Sigmoid colon (tissue), 7 donors: ENCODE results near the gene DDO. TPM values are rescaled to one million over a fixed set of nuclear protein-coding genes. Genes with fewer than 3 reads are reported as not detected.

Experiments used
- DNase-seq: peaks from one replicate; pipeline ENCODE4 v3.0.0-alpha.2; 2019
- H3K27ac ChIP-seq, 4 donors: fragments of 200-600 bp; sonication (generic); one replicate each; pipeline ENCODE4 v1.5.1; 2016 to 2019; ENCODE audit warnings: mild to moderate bottlenecking in 1 of 4
- H3K27me3 ChIP-seq, 3 donors: fragments of 200-600 bp; sonication (generic); one replicate each; pipeline ENCODE4 v1.5.1; 2019; ENCODE audit warnings: mild to moderate bottlenecking in 1 of 3
- H3K36me3 ChIP-seq, 4 donors: fragments of 200-600 bp; sonication (generic); one replicate each; pipeline ENCODE4 v1.5.1; 2016 to 2019
- H3K4me1 ChIP-seq, 4 donors: fragments of 200-600 bp; sonication (generic); one replicate each; pipeline ENCODE4 v1.5.1; 2017 to 2019
- H3K4me3 ChIP-seq, 4 donors: fragments of 200-600 bp; sonication (generic); one replicate each; pipeline ENCODE4 v1.5.1; 2017 to 2019; ENCODE audit warnings: mild to moderate bottlenecking in 2 of 4, moderate library complexity in 1 of 4
- H3K9me3 ChIP-seq, 4 donors: fragments of 200-600 bp in 3 of 4; sonication (generic) in 3 of 4; one replicate each; pipeline versions ENCODE4 v1.5.1 to v1.6.1; 2013 to 2019
- EP300 ChIP-seq, 4 donors: sonication (generic); formaldehyde crosslinking; IDR thresholded peaks; one replicate each; pipeline ENCODE4 v1.6.1; 2017; ENCODE audit warnings: antibody characterized with exemption in 4 of 4
- POLR2A ChIP-seq, 2 donors: fragments of 450-650 bp; IDR thresholded peaks; one replicate each; pipeline ENCODE4 v1.6.1; 2016; ENCODE audit warnings: antibody characterized with exemption in 2 of 2, mild to moderate bottlenecking in 2 of 2, moderate library complexity in 2 of 2
- POLR2AphosphoS5 ChIP-seq, 4 donors: sonication (generic); formaldehyde crosslinking; IDR thresholded peaks; one replicate each; pipeline ENCODE4 v1.6.1; 2017; ENCODE audit warnings: antibody characterized with exemption in 4 of 4
- WGBS, 2 donors: extraction: QIAGEN DNeasy Blood & Tissue Kit; methylation state at CpG; one replicate each; pipeline ENCODE4 v1.1.7; 2013; 5-methylcytosine and 5-hydroxymethylcytosine counted together
- intact Hi-C: fragments of 100-400 bp; cut with DNase I; formaldehyde crosslinking; loops from one replicate; pipeline ENCODE4 v1.15.1; 2023
- polyA plus RNA-seq, 3 donors: library from polyadenylated mRNA; stranded (reverse); fragments of 200-250 nt; gene quantifications; one replicate each; pipeline ENCODE4 v1.2.3, GENCODE V29; 2013
- total RNA-seq, 4 donors: library from RNA; depleted of rRNA; stranded (reverse); fragments of >200 nt; gene quantifications; one replicate each; pipeline ENCODE4 v1.1.0, GENCODE V29; 2016
- TF ChIP-seq, protein P1 (sequence below), 4 experiments: fragments of 450-650 bp in 3 of 4; fragments of 200-600 bp in 1 of 4; IDR thresholded peaks; one replicate each; pipeline ENCODE4 v1.5.1; 2016 to 2019; ENCODE audit warnings: antibody characterized with exemption in 4 of 4, mild to moderate bottlenecking in 3 of 4, moderate library complexity in 2 of 4
- donor health status: healthy with polysubstance abuse.
- donor health status: Bipolar disorder and iron deficiency.
- donor health status: healthy.

Gene DDO
- total and polyA plus RNA-seq, 7 donors = 0.96 to 3.6 (median 2.2) TPM

GRCh38 chr6:110430741-110431140, 15.4 kb upstream of the DDO start:
- DNase-seq = no peak
- Histone ChIP-seq H3K4me3 (no peak overlapping the region), H3K9me3 (no peaks in the 10 kb centered on the region), H3K4me1 (peaks cover 0 to 10% (median 3%) of the 10 kb centered on the region in 4 donors), H3K27ac (no peak overlapping the region), H3K27me3 (no peaks in the 10 kb centered on the region), H3K36me3 (no peaks in the 10 kb centered on the region)
- 88 to 89% methylated on average over 4 of the region's 4 CpGs for WGBS, 2 donors
- no peak for TF ChIP-seq POLR2AphosphoS5 (IDR thresholded peaks at IDR 0.05)
- intact Hi-C loops = no loop called here

DNA sequence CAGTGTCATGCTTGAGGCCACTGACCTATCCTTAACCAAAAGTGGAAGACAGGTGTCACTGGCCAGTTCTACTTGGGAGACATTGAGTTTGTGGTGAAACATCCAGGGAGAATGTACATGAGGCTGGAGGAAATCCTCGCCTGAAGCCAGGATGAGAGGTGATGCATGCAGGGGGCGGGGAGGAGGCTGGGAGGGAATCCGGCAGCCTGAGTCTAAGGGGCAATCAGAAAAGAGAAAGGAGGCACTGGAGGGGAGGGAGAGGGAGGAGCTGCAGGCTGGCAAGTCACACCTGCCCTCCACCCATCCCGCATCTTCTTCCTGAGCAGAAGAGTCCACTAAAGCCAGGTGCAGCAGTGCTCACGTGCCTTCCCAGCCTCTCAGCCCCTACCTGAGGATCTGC, 14.9 kb upstream of the DDO start:
- DNase-seq = no peak
- no peaks in the 10 kb centered on the region for H3K36me3 ChIP-seq
- no peaks in the 10 kb centered on the region for H3K27me3 ChIP-seq
- intact Hi-C loops = no loop called here
- no peaks in the 10 kb centered on the region for H3K9me3 ChIP-seq
- no peak overlapping the region for H3K4me3 ChIP-seq
- 45 to 64% methylated on average over 5 of the region's 5 CpGs for WGBS, 2 donors
- no peak overlapping the region for H3K27ac ChIP-seq
- TF ChIP-seq POLR2A (IDR thresholded peaks at IDR 0.05) (no peak), POLR2AphosphoS5 (IDR thresholded peaks at IDR 0.05) (no peak), EP300 (IDR thresholded peaks at IDR 0.05) (no peak)
- TF ChIP-seq, protein P1, sequence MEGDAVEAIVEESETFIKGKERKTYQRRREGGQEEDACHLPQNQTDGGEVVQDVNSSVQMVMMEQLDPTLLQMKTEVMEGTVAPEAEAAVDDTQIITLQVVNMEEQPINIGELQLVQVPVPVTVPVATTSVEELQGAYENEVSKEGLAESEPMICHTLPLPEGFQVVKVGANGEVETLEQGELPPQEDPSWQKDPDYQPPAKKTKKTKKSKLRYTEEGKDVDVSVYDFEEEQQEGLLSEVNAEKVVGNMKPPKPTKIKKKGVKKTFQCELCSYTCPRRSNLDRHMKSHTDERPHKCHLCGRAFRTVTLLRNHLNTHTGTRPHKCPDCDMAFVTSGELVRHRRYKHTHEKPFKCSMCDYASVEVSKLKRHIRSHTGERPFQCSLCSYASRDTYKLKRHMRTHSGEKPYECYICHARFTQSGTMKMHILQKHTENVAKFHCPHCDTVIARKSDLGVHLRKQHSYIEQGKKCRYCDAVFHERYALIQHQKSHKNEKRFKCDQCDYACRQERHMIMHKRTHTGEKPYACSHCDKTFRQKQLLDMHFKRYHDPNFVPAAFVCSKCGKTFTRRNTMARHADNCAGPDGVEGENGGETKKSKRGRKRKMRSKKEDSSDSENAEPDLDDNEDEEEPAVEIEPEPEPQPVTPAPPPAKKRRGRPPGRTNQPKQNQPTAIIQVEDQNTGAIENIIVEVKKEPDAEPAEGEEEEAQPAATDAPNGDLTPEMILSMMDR (IDR thresholded peaks at IDR 0.05) = no peak
- H3K4me1 ChIP-seq = peaks cover 0 to 14% (median 3%) of the 10 kb centered on the region in 4 donors

DNA sequence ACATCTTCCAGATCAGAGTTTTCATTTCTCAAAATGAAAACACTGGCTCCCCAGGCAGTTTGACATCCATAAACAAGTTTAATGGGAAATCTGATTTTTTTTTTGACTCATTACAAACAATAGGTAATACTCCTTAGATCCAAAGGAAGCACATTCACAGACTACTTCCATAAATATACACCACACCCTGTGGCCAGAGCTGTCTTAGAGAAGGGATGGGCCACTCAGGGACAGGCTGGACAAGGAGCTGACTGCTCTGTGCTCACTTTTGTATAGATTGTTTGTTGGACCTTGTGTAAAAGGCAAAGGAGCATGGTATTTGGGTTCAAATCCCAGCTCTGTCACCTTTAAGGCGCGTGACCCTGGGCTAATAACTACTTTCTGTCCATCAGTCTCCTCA, 12.8 kb upstream of the DDO start:
- Histone ChIP-seq H3K4me3 (no peak overlapping the region), H3K9me3 (no peaks in the 10 kb centered on the region), H3K36me3 (no peaks in the 10 kb centered on the region)

GRCh38 chr6:110425816-110426215, 10.4 kb upstream of the DDO start:
- intact Hi-C loops = no loop called here
- Histone ChIP-seq H3K36me3 (no peaks in the 10 kb centered on the region), H3K4me1 (peaks cover 0 to 14% (median 3%) of the 10 kb centered on the region in 4 donors), H3K4me3 (no peak overlapping the region), H3K27me3 (no peaks in the 10 kb centered on the region), H3K9me3 (peaks cover 0 to 5% (median 0%) of the 10 kb centered on the region in 4 donors), H3K27ac (no peak overlapping the region)
- TF ChIP-seq POLR2AphosphoS5 (IDR thresholded peaks at IDR 0.05) (no peak), EP300 (IDR thresholded peaks at IDR 0.05) (no peak), POLR2A (IDR thresholded peaks at IDR 0.05) (no peak)
- TF ChIP-seq, protein P1 (IDR thresholded peaks at IDR 0.05) = no peak
- no peak for DNase-seq
- 14 to 57% methylated on average over 5 of the region's 5 CpGs for WGBS, 2 donors

More for the DNA sequence above, 12.8 kb upstream of the DDO start:
- WGBS, 2 donors = 97 to 98% methylated on average over 2 of the region's 2 CpGs
- TF ChIP-seq, protein P1 (IDR thresholded peaks at IDR 0.05) = no peak
- TF ChIP-seq POLR2A (IDR thresholded peaks at IDR 0.05) (no peak), POLR2AphosphoS5 (IDR thresholded peaks at IDR 0.05) (no peak), EP300 (IDR thresholded peaks at IDR 0.05) (no peak)
- no peak for DNase-seq
- Histone ChIP-seq H3K27ac (no peak overlapping the region), H3K4me1 (peaks cover 0 to 14% (median 3%) of the 10 kb centered on the region in 4 donors), H3K27me3 (no peaks in the 10 kb centered on the region)
- intact Hi-C loops = no loop called here

DNA sequence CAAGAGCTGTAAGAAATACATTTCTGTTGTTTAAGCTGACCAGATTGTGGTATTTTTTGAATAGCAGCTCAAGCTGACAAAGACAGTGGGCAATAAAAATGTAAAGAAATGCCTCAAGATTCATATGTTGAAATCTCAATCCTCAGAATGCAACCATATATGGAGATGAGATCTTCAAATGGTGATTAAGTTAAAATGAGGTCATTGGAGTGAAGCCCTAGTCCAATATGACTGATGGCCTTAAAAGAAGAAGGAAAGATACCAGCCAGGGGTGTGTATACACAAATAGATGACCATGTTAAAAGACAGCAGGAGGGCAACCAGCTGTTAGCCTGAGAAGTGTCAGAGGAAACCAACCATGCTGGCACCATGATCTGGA, 7.1 kb upstream of the DDO start:
- Histone ChIP-seq H3K27me3 (no peaks in the 10 kb centered on the region), H3K36me3 (no peaks in the 10 kb centered on the region), H3K4me1 (peaks cover 0 to 14% (median 3%) of the 10 kb centered on the region in 4 donors), H3K27ac (no peak overlapping the region), H3K9me3 (peaks cover 0 to 5% (median 0%) of the 10 kb centered on the region in 4 donors), H3K4me3 (no peak overlapping the region)
- DNase-seq = no peak
- intact Hi-C loops = no loop called here
- TF ChIP-seq EP300 (IDR thresholded peaks at IDR 0.05) (no peak), POLR2A (IDR thresholded peaks at IDR 0.05) (no peak), POLR2AphosphoS5 (IDR thresholded peaks at IDR 0.05) (no peak)
- TF ChIP-seq, protein P1 (IDR thresholded peaks at IDR 0.05) = no peak
